Nephron (organoid): ENCODE measurements around the gene ZC3H7B.

Source experiments
- H3K27ac Mint-ChIP-seq, 3 experiments: 2 replicates each; pipeline ENCODE4 v1.8.0; 2020; ENCODE audit warnings: mixed read lengths in 3 of 3, mild to moderate bottlenecking in 2 of 3, moderate library complexity in 1 of 3
- H3K27me3 Mint-ChIP-seq: 2 replicates; pipeline ENCODE4 v1.8.0; 2021; ENCODE audit warnings: low read depth, mild to moderate bottlenecking, moderate library complexity, mixed read lengths
- H3K36me3 Mint-ChIP-seq: 2 replicates; pipeline ENCODE4 v1.8.0; 2020; ENCODE audit warnings: low read depth, mixed read lengths
- H3K4me1 Mint-ChIP-seq: 2 replicates; pipeline ENCODE4 v1.8.0; 2020; ENCODE audit warnings: mixed read lengths
- H3K4me3 Mint-ChIP-seq, 3 experiments: 2 replicates each; pipeline ENCODE4 v1.8.0; 2020; ENCODE audit warnings: mild to moderate bottlenecking in 3 of 3, mixed read lengths in 3 of 3, moderate library complexity in 2 of 3
- H3K9me3 Mint-ChIP-seq: 2 replicates; pipeline ENCODE4 v1.8.0; 2020; ENCODE audit warnings: mixed read lengths
- TF ChIP-seq, protein P1 (sequence below), 3 experiments: fragments of 200-600 bp; sonication (generic); IDR thresholded peaks; one replicate each; pipeline ENCODE4 v1.5.0; 2021; ENCODE audit warnings: antibody characterized with exemption in 3 of 3; ENCODE audit not compliant: unreplicated experiment in 3 of 3

ZC3H7B gene

DNA sequence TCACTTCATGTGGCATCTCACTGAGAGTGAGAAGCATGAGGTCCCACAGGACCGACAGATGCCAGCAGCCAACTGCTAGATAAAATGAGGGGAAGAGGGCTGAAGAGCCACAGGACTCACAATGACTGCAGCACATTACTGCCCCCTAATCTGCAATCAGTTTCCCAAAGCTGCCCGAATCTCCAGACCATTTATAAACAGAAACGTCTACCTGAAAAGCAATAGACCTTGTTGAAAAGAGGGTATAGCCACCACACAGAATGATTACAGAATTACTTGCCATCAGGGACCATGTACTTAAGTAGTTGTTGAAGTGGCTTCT lies 68.1 kb downstream of the ZC3H7B start:
- TF ChIP-seq, protein P1, sequence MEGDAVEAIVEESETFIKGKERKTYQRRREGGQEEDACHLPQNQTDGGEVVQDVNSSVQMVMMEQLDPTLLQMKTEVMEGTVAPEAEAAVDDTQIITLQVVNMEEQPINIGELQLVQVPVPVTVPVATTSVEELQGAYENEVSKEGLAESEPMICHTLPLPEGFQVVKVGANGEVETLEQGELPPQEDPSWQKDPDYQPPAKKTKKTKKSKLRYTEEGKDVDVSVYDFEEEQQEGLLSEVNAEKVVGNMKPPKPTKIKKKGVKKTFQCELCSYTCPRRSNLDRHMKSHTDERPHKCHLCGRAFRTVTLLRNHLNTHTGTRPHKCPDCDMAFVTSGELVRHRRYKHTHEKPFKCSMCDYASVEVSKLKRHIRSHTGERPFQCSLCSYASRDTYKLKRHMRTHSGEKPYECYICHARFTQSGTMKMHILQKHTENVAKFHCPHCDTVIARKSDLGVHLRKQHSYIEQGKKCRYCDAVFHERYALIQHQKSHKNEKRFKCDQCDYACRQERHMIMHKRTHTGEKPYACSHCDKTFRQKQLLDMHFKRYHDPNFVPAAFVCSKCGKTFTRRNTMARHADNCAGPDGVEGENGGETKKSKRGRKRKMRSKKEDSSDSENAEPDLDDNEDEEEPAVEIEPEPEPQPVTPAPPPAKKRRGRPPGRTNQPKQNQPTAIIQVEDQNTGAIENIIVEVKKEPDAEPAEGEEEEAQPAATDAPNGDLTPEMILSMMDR (IDR thresholded peaks at IDR 0.05; ENCODE audit: unreplicated experiment in 3 of 3), result no peak
- peak overlapping the region in 2 of 3 experiments; percentile 63 to 66 for H3K4me3 Mint-ChIP-seq
- peak overlapping the region in 2 of 3 experiments; percentile 73 to 92 for H3K27ac Mint-ChIP-seq
- H3K27me3 Mint-ChIP-seq, result no peaks in the 10 kb centered on the region
- no peaks in the 10 kb centered on the region for H3K36me3 Mint-ChIP-seq
- H3K4me1 Mint-ChIP-seq, result peaks cover 44% of the 10 kb centered on the region
- no peaks in the 10 kb centered on the region for H3K9me3 Mint-ChIP-seq

DNA sequence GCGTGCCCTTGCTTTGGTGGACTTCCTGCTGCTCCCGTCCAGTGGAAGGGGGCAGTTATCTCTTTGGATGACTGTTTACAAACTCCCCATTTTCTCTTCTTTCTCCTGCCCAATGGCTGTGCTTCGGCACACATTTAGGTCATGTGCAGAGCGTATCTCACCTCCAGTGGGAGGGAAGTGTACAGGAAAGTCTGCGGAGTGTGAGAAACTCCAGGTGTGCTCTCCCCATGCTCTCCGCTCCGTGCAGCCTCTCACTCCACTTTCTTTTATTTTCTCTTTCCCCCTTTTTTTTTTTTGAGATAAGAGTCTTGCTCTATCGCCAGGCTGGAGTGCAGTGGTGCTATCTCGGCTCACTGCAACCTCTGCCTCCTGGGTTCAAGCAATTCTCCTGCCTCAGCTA lies 68.5 kb downstream of the ZC3H7B start:
- TF ChIP-seq, protein P1 (IDR thresholded peaks at IDR 0.05; ENCODE audit: unreplicated experiment in 3 of 3), result no peak
- Mint-ChIP-seq H3K4me3 (peak overlapping the region in 2 of 3 experiments; percentile 63 to 66), H3K36me3 (no peaks in the 10 kb centered on the region), H3K27me3 (no peaks in the 10 kb centered on the region), H3K27ac (peak overlapping the region in 2 of 3 experiments; percentile 73 to 92), H3K4me1 (peaks cover 44% of the 10 kb centered on the region), H3K9me3 (no peaks in the 10 kb centered on the region)

DNA sequence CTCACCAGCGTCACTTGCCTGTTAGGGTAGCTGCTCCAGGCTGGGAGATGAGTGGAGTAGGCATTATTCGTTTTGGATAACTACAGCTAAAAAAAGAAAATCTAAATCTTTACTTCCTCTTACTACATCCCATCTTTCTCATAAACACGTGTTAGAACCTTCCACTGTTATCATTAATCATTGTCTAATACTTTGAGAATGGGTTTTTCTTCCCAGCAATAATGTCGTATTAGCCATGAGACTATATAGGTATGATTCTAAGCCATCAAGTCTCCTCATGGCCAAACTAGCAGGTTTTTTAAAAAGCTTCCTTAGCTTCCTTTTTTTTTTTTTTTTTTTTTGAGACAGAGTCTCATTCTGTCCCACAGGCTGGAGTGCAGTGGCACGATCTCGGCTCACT lies 76.5 kb downstream of the ZC3H7B start:
- TF ChIP-seq, protein P1 (IDR thresholded peaks at IDR 0.05; ENCODE audit: unreplicated experiment in 3 of 3), result no peak
- H3K4me3 Mint-ChIP-seq, result no peak overlapping the region
- peaks cover 15% of the 10 kb centered on the region for H3K4me1 Mint-ChIP-seq
- no peaks in the 10 kb centered on the region for H3K36me3 Mint-ChIP-seq
- peak overlapping the region in 1 of 3 experiments; percentile 23 for H3K27ac Mint-ChIP-seq
- H3K9me3 Mint-ChIP-seq, result no peaks in the 10 kb centered on the region
- H3K27me3 Mint-ChIP-seq, result peaks cover 4% of the 10 kb centered on the region

DNA sequence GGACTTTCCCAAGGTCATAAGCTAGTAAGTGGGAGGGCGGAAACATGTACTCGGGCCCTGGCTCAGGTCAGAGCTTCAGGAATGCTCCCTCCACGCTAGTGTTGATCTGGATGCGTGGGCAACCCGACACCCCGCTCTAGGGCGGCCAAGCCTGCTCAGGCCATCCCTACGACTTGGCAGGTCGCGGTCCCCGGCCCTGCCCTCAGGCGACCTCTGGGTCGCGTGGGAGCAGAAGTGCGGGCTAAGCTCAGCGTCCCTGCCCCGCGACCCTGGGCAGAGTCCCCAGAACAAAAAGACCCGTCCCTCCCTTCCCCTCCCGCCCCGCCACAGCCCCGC lies 79.6 kb downstream of the ZC3H7B start:
- peak overlapping the region; percentile 96 for H3K27ac Mint-ChIP-seq

DNA sequence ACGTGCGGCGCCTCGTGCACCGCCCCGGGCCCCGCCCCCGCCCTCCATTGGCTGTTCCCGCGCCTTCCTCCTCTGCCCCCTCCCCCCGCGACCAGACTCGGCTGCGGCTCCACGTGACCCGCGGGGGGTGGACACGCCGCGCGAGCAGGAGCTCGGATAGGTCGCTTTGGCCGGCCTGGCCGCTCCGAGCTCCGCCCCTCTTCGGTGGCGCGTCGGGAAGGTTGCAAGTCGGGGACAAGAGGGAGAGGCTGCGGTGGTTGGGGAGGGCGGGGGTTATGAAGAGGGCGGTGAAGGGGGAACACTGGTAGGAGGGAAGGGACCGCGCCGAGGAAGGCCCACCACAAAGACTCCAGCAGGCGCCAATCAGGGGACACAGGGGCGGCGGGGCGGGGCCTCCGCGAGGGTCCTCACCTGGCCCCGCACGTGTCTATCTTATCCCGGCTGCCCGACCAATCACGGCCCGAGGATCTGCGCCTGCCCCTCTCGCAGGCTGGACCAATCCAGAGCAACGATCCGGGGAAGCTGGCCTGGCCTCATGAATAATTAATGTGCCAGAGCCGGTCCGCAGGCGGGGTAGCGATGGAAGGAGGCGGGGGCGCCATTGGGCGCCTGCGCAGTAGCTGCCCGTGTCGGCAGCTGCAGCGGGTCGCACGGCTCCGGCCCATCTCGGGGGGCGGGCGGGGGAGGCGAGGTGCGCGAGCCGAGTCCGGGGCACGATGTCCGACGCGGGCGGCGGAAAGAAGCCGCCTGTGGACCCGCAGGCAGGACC lies 80.2 kb downstream of the ZC3H7B start, which contains the start of gene TEF:
Gene TEF, plus strand, starts transcription at position 614 of the 769 bp plus-strand sequence. Its CDS starts 103 bp downstream, at position 717.
- Mint-ChIP-seq H3K4me1 (peaks cover 24% of the 10 kb centered on the region), H3K9me3 (no peaks in the 10 kb centered on the region), H3K27me3 (peaks cover 4% of the 10 kb centered on the region), H3K36me3 (no peaks in the 10 kb centered on the region), H3K4me3 (peak within 1 kb of the TSS; percentile 88 to 91 (median 90)), H3K27ac (peak within 1 kb of the TSS; percentile 96)
- TF ChIP-seq, protein P1 (IDR thresholded peaks at IDR 0.05; ENCODE audit: unreplicated experiment in 3 of 3), result no peak

More for the DNA sequence above, 79.6 kb downstream of the ZC3H7B start:
- H3K27me3 Mint-ChIP-seq, result peaks cover 4% of the 10 kb centered on the region
- H3K9me3 Mint-ChIP-seq, result no peaks in the 10 kb centered on the region
- peaks cover 24% of the 10 kb centered on the region for H3K4me1 Mint-ChIP-seq
- no peaks in the 10 kb centered on the region for H3K36me3 Mint-ChIP-seq
- peak overlapping the region; percentile 83 to 90 (median 88) for H3K4me3 Mint-ChIP-seq
- TF ChIP-seq, protein P1 (IDR thresholded peaks at IDR 0.05; ENCODE audit: unreplicated experiment in 3 of 3), result no peak

DNA sequence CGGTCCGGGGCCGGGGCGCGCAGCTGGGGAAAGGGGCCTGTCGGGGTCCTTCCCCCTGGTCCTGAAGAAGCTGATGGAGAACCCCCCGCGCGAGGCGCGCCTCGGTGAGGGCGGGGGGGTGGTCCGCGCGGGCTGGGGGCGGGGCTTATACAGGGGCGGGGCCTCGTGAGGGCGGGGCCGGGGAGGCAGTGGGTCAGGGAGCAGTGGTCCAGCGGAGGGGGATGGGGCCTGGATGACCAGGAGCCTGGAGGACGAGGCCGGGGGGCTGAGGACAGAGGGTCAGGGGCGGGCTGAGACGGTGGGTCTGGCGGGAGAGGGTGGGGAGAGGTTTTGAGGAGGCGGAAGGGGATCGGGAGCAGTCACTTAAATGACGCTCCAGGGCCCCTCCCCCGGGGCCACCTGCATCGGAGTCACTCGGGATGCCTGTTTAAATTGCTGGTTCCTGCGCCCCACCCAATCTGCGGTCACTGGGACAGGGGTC lies 80.8 kb downstream of the ZC3H7B start:
- no peaks in the 10 kb centered on the region for H3K9me3 Mint-ChIP-seq

More for the DNA sequence above, 80.8 kb downstream of the ZC3H7B start:
- Mint-ChIP-seq H3K36me3 (no peaks in the 10 kb centered on the region), H3K4me1 (peaks cover 24% of the 10 kb centered on the region), H3K27ac (peak overlapping the region in 2 of 3 experiments; percentile 96), H3K27me3 (peaks cover 4% of the 10 kb centered on the region), H3K4me3 (peak overlapping the region; percentile 81 to 91 (median 88))
- TF ChIP-seq, protein P1 (IDR thresholded peaks at IDR 0.05; ENCODE audit: unreplicated experiment in 3 of 3), result no peak
